Astrocyte (in vitro differentiated cells and primary cell): ENCODE measurements around the gene FRMD4A. TPM values are rescaled to one million over a fixed set of nuclear protein-coding genes. Genes with fewer than 3 reads are reported as not detected.

ENCODE experiments used
- DNase-seq: peaks from one replicate; pipeline ENCODE4 v3.0.0-alpha.2; 2010; ENCODE audit warnings: low read depth
- FAIRE-seq: peaks from 2 replicates; lab custom pipeline; 2011; peaks lifted over from hg19 to GRCh38; lab: Jason Lieb, UNC
- H2AFZ ChIP-seq: 2 replicates; pipeline ENCODE4 v1.6.0; 2012; ENCODE audit warnings: low read depth, low read length, inconsistent platforms
- H3K27ac ChIP-seq: 2 replicates; pipeline ENCODE4 v1.5.1; 2011; ENCODE audit warnings: low read depth, low read length, inconsistent platforms
- H3K27me3 ChIP-seq: 2 replicates; pipeline ENCODE4 v1.6.0; 2011; ENCODE audit warnings: low read length, inconsistent platforms; ENCODE audit not compliant: insufficient read depth
- H3K36me3 ChIP-seq: 2 replicates; pipeline ENCODE4 v1.5.1; 2011; ENCODE audit warnings: low read length, inconsistent platforms; ENCODE audit not compliant: insufficient read depth
- H3K4me1 ChIP-seq: 2 replicates; pipeline ENCODE4 v1.5.1; 2011; ENCODE audit warnings: low read length, inconsistent platforms; ENCODE audit not compliant: insufficient read depth
- H3K4me2 ChIP-seq: 2 replicates; pipeline ENCODE4 v1.6.0; 2012; ENCODE audit warnings: low read length, inconsistent platforms
- H3K4me3 ChIP-seq: 2 replicates; pipeline ENCODE4 v1.5.1; 2011; ENCODE audit warnings: low read depth, mild to moderate bottlenecking, low read length, inconsistent platforms; ENCODE audit not compliant: insufficient read depth
- H3K79me2 ChIP-seq: 2 replicates; pipeline ENCODE4 v1.6.0; 2012; ENCODE audit warnings: mild to moderate bottlenecking, low read length, inconsistent platforms; ENCODE audit not compliant: insufficient read depth
- H3K9ac ChIP-seq: 2 replicates; pipeline ENCODE4 v1.6.0; 2012; ENCODE audit warnings: mild to moderate bottlenecking, low read length, inconsistent platforms
- H3K9me3 ChIP-seq: 2 replicates; pipeline ENCODE4 v1.5.1; 2012; ENCODE audit warnings: low read depth, mild to moderate bottlenecking, low read length, inconsistent platforms; ENCODE audit not compliant: insufficient read depth
- H4K20me1 ChIP-seq: 2 replicates; pipeline ENCODE4 v1.6.0; 2012; ENCODE audit warnings: low read length, inconsistent platforms; ENCODE audit not compliant: insufficient read depth
- H3K27ac Mint-ChIP-seq: one replicate; pipeline ENCODE4 v1.8.0; 2021; ENCODE audit warnings: mild to moderate bottlenecking, mixed read lengths; ENCODE audit not compliant: unreplicated experiment
- H3K27me3 Mint-ChIP-seq: one replicate; pipeline ENCODE4 v1.8.0; 2021; ENCODE audit warnings: low read depth, mixed read lengths; ENCODE audit not compliant: unreplicated experiment
- H3K36me3 Mint-ChIP-seq: one replicate; pipeline ENCODE4 v1.8.0; 2021; ENCODE audit warnings: low read depth, mixed read lengths; ENCODE audit not compliant: unreplicated experiment
- H3K4me1 Mint-ChIP-seq: one replicate; pipeline ENCODE4 v1.8.0; 2021; ENCODE audit warnings: low read depth, mixed read lengths; ENCODE audit not compliant: unreplicated experiment
- H3K4me3 Mint-ChIP-seq: one replicate; pipeline ENCODE4 v1.8.0; 2021; ENCODE audit warnings: mild to moderate bottlenecking, moderate library complexity, mixed read lengths; ENCODE audit not compliant: unreplicated experiment
- H3K9me3 Mint-ChIP-seq: one replicate; pipeline ENCODE4 v1.8.0; 2021; ENCODE audit warnings: mild to moderate bottlenecking, mixed read lengths; ENCODE audit not compliant: unreplicated experiment
- EZH2 ChIP-seq: IDR thresholded peaks from 2 replicates; pipeline ENCODE4 v1.6.1; 2012; ENCODE audit warnings: mild to moderate bottlenecking, low read length, inconsistent platforms; ENCODE audit not compliant: insufficient read depth
- total RNA-seq: library from RNA; stranded (reverse); gene quantifications from 2 replicates; pipeline ENCODE4 v1.2.1, GENCODE V29; 2021
- TF ChIP-seq, protein P1 (sequence below): IDR thresholded peaks from 2 replicates; pipeline ENCODE4 v1.5.1; 2011; ENCODE audit warnings: low read depth, mild to moderate bottlenecking, inconsistent platforms, low read length, moderate library complexity; ENCODE audit not compliant: insufficient read depth

Gene FRMD4A
- total RNA-seq, 1 donor from 2014 or later: 82.5 TPM

DNA sequence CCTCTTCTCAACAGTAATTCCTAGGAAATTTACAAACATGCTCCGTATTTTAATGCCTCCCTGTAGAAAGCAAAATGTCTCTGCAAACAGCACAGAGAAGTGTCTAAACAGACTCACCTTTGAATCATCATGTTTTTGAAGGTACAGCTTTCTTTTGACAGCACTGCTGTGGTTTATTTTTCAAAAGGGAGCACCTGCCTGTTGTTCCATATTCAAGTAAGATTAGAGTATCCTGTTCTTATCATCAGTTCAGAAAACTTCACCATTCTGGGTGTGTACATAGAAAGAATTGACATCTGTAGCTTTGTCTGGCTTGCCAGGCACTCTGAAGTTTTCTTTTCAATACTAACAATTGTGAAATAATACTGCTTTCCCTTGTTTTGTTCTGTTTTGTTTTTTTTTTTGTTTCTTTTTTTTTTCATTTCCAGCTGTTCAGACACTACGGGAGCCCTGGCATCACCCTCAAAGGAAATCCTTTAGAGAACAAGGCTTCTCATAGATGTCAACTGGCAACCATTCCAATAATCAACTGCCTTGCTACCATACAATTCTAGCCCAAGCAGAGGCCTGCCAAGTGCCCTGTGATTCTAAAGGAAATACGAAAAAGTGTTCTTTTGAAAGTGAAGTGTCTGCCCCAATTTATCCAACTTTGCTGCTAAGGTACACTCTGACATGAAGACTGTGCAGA lies 468.0 kb downstream of the FRMD4A start:
- Histone ChIP-seq H4K20me1 (peaks cover 20% of the 10 kb centered on the region), H3K4me3 (no peak overlapping the region), H3K27ac (no peak overlapping the region), H3K9me3 (no peaks in the 10 kb centered on the region), H3K27me3 (no peaks in the 10 kb centered on the region), H2AFZ (no peak overlapping the region), H3K9ac (no peak overlapping the region), H3K36me3 (peaks cover 3% of the 10 kb centered on the region), H3K79me2 (peaks cover 91% of the 10 kb centered on the region), H3K4me2 (no peak overlapping the region), H3K4me1 (peaks cover 27% of the 10 kb centered on the region)
- DNase-seq (no peak), FAIRE-seq (no peak)
- Mint-ChIP-seq H3K27me3 (no peaks in the 10 kb centered on the region), H3K27ac (peak overlapping the region; percentile 21), H3K4me1 (peaks cover 39% of the 10 kb centered on the region), H3K9me3 (no peaks in the 10 kb centered on the region), H3K36me3 (peaks cover 9% of the 10 kb centered on the region), H3K4me3 (no peak overlapping the region)
- TF ChIP-seq EZH2: no peak
- TF ChIP-seq, protein P1, sequence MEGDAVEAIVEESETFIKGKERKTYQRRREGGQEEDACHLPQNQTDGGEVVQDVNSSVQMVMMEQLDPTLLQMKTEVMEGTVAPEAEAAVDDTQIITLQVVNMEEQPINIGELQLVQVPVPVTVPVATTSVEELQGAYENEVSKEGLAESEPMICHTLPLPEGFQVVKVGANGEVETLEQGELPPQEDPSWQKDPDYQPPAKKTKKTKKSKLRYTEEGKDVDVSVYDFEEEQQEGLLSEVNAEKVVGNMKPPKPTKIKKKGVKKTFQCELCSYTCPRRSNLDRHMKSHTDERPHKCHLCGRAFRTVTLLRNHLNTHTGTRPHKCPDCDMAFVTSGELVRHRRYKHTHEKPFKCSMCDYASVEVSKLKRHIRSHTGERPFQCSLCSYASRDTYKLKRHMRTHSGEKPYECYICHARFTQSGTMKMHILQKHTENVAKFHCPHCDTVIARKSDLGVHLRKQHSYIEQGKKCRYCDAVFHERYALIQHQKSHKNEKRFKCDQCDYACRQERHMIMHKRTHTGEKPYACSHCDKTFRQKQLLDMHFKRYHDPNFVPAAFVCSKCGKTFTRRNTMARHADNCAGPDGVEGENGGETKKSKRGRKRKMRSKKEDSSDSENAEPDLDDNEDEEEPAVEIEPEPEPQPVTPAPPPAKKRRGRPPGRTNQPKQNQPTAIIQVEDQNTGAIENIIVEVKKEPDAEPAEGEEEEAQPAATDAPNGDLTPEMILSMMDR: no peak

DNA sequence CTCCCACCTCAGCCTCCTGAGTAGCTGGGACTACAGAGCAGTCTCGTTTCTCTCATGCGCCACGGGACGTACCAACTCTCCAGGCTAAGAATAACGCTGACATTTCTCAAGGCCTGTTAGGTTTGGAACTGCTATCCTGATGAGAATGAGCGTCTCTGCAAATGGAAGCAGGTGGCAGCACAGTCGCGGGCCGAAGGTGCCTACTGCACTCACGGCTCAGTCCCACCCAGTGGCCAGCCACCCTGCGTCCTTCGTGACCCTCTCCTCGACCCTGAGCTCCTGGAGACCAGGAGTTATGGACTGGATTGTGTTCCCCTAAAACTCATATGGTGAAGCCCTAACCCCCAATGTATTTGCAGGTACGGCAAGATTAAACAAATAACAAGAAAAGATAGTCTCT lies 469.8 kb downstream of the FRMD4A start:
- DNase-seq: no peak
- H3K27ac Mint-ChIP-seq: no peak overlapping the region
- Histone ChIP-seq H3K9ac (no peak overlapping the region), H3K4me3 (no peak overlapping the region), H4K20me1 (peaks cover 20% of the 10 kb centered on the region), H2AFZ (no peak overlapping the region), H3K9me3 (no peaks in the 10 kb centered on the region), H3K4me2 (no peak overlapping the region), H3K4me1 (peaks cover 12% of the 10 kb centered on the region), H3K27me3 (no peaks in the 10 kb centered on the region), H3K27ac (no peak overlapping the region), H3K36me3 (peaks cover 10% of the 10 kb centered on the region), H3K79me2 (peaks cover 98% of the 10 kb centered on the region)
- no peak overlapping the region for H3K4me3 Mint-ChIP-seq
- TF ChIP-seq EZH2: no peak
- TF ChIP-seq, protein P1: no peak
- H3K36me3 Mint-ChIP-seq: peaks cover 15% of the 10 kb centered on the region
- H3K27me3 Mint-ChIP-seq: no peaks in the 10 kb centered on the region
- no peaks in the 10 kb centered on the region for H3K9me3 Mint-ChIP-seq
- no peak for FAIRE-seq
- peaks cover 33% of the 10 kb centered on the region for H3K4me1 Mint-ChIP-seq

DNA sequence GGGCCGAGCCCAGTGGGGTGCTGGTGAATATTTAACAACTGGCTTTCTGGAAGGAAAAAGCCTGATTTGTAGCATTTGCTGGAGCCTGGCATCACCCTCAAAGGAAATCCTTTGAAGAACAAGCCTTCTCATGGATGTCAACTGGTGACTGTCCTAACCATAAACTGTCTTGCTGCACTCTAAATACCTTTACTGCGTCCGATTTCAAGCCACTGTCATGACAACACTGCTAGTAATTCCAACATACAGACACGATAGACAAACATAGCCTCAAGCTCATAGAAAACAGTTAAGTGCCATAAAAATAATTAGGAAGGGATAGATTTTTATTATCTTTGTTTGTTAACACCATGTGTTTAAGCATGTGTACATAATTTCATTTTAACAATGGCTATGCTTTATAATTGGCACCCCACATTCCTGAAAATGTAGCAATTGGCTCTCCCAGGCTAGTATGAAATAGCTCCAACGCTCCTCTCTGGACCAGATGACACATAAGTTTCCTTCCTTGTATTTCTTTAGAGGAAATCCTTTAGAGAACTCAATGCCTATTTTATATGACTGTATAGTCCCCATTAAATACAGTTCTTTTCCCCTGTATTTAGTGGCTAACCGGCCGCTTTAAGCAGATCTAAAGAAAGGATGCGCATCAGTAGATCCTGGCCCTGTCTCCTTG lies 470.6 kb downstream of the FRMD4A start:
- H3K4me1 Mint-ChIP-seq: peaks cover 28% of the 10 kb centered on the region

More for the DNA sequence above, 470.6 kb downstream of the FRMD4A start:
- H3K4me3 ChIP-seq: no peak overlapping the region
- H3K4me3 Mint-ChIP-seq: no peak overlapping the region
- FAIRE-seq (peak; percentile 17), DNase-seq (no peak)
- no peak overlapping the region for H3K27ac ChIP-seq
- H4K20me1 ChIP-seq: peaks cover 20% of the 10 kb centered on the region
- H3K9ac ChIP-seq: no peak overlapping the region
- no peak overlapping the region for H3K27ac Mint-ChIP-seq
- TF ChIP-seq EZH2: no peak
- TF ChIP-seq, protein P1: no peak
- no peak overlapping the region for H2AFZ ChIP-seq
- no peak overlapping the region for H3K4me2 ChIP-seq
- H3K27me3 Mint-ChIP-seq: no peaks in the 10 kb centered on the region
- peaks cover 97% of the 10 kb centered on the region for H3K79me2 ChIP-seq
- no peaks in the 10 kb centered on the region for H3K27me3 ChIP-seq
- H3K9me3 ChIP-seq: no peaks in the 10 kb centered on the region
- peaks cover 12% of the 10 kb centered on the region for H3K4me1 ChIP-seq
- no peaks in the 10 kb centered on the region for H3K9me3 Mint-ChIP-seq
- H3K36me3 Mint-ChIP-seq: peaks cover 17% of the 10 kb centered on the region
- peaks cover 10% of the 10 kb centered on the region for H3K36me3 ChIP-seq
